ENCODE results near the gene PPP3CA.

DNA sequence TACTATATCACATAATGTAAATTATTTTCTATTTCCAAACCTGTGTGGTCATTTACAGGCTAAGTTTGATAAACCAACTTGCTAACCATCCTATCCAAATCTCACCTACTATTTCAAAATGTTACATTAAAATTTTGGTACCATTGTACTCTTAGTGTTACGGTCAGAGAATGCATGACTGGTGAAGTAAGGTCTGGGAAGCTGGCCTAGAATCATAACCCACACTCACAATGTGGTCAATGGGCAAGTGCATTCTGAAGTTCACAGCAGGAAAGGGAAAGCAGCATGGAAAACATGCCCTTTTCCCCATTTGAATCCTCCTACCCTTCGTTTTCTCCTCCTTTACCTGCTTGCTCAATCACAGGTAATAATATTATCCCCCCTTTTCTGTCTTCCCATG, 54.4 kb downstream of the PPP3CA start:
- TF ChIP-seq CTCF (IDR thresholded peaks at IDR 0.05) (no peak), EP300 (IDR thresholded peaks at IDR 0.05) (no peak), POLR2A (IDR thresholded peaks at IDR 0.05) (no peak)

Measured in tibial nerve (tissue), 4 donors.